ENCODE measurements around the gene DGKD.

The DGKD gene

DNA sequence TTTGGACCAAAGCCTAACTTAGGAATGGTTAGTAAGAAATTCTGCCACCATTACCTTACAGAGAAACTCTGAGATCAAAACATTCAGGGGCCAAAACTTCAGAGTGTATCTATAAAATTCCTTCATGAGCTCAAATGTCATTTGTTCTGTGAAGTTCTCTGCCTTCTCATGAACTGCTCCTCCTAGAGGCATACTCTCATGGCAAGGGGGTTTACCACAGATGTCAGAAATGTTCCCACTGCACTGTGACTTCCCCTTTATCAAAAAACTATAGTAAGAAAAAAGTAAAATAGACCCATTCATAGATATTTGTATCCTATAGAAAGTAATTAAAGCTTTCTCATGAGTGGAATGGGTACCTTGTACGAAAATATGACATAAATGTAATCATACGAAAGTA, 143.8 kb downstream of the DGKD start:
- H3K27ac ChIP-seq (ENCODE audit: low read depth, low read length) = no peak overlapping the region
- no peaks in the 10 kb centered on the region for H4K20me1 ChIP-seq (ENCODE audit: low read depth, low read length)
- TF ChIP-seq EZH2phosphoT487 (conservative IDR thresholded peaks at IDR 0.05; ENCODE audit: low read length) = no peak
- TF ChIP-seq, protein P1, sequence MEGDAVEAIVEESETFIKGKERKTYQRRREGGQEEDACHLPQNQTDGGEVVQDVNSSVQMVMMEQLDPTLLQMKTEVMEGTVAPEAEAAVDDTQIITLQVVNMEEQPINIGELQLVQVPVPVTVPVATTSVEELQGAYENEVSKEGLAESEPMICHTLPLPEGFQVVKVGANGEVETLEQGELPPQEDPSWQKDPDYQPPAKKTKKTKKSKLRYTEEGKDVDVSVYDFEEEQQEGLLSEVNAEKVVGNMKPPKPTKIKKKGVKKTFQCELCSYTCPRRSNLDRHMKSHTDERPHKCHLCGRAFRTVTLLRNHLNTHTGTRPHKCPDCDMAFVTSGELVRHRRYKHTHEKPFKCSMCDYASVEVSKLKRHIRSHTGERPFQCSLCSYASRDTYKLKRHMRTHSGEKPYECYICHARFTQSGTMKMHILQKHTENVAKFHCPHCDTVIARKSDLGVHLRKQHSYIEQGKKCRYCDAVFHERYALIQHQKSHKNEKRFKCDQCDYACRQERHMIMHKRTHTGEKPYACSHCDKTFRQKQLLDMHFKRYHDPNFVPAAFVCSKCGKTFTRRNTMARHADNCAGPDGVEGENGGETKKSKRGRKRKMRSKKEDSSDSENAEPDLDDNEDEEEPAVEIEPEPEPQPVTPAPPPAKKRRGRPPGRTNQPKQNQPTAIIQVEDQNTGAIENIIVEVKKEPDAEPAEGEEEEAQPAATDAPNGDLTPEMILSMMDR (IDR thresholded peaks at IDR 0.05; ENCODE audit: insufficient read depth, low read length, poor library complexity, severe bottlenecking) = no peak
- no peaks in the 10 kb centered on the region for H3K79me2 ChIP-seq (ENCODE audit: insufficient read depth, low read length)
- H3K9me2 ChIP-seq (replicated peaks; ENCODE audit: insufficient read depth, low read length) = no peaks in the 10 kb centered on the region
- H3K27me3 ChIP-seq (ENCODE audit: low read length) = no peaks in the 10 kb centered on the region
- no peaks in the 10 kb centered on the region for H3K36me3 ChIP-seq (ENCODE audit: low read length)
- no peaks in the 10 kb centered on the region for H3F3A ChIP-seq (ENCODE audit: insufficient read depth)
- H3K4me2 ChIP-seq (ENCODE audit: low read depth, low read length, poor library complexity, severe bottlenecking) = no peak overlapping the region
- H3K9me3 ChIP-seq (ENCODE audit: insufficient read depth, low read length) = no peaks in the 10 kb centered on the region
- no peak overlapping the region for H3K9ac ChIP-seq (ENCODE audit: low read length)
- no peak overlapping the region for H3K4me3 ChIP-seq (ENCODE audit: insufficient read depth, low read length, poor library complexity, severe bottlenecking)
- H2AFZ ChIP-seq (ENCODE audit: low read depth, low read length, severe bottlenecking) = no peak overlapping the region

DNA sequence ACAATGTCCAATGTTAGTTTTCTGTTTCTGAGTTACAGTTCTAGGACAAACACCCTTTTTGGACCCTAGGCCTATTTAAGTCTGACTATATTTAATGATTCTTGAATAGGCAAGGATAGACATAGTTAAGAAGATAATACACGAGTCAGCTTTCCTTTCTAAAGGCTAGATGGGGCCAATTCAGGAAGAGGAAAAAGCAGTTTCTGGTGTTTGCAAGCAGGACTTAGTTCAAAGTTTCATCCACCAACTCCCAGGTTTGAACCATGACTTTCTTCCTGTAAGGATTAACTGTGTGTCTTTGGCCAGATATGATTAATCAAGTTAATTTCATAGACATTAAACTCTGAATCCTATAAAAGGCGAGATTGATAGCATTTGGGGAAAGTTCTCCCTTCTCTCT, 145.6 kb downstream of the DGKD start:
- Histone ChIP-seq H3K9ac (ENCODE audit: low read length) (no peak overlapping the region), H3K9me3 (ENCODE audit: insufficient read depth, low read length) (peaks cover 10% of the 10 kb centered on the region; the same call in 1 of the 2 replicates)

DNA sequence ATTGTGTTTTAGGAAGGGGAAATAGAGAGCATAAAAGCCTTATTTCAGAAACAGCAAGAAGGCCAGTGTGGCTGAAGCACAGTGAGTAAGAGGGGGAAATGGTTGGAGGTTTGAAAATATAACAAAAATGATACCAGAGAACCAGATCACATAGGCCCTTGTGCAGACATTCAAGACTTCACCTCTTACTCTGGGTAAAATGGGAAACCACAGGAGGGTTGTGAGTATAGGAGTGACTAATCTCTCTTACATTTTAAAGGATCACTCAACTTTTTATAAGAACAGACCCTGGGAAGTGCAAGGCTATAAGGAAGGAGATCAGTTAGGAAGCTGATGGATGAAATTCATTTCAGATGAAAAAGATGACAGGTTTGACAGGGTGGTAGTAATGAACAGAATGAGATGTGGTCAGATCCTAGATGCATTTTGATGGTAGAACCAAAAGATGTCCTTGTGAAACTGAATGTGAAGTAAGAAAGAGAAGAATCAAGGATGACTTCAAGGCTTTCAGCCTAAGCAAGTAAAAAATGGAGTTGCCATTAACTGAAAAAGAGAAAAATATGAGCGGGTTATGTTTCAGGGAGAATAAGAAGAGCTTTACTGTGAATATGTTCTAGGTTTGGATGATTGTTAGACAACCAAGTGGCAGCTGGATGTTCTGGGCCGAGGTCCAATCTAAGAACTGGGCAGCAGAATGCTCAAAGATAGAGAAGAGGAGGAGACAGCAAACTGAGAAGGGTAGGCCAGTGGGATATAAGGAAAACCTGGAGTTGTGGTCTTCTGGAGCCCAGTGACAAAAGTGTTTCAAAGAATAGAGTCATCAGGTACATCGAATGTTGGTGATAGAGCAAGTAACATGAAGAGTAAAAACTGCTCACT, 147.1 kb downstream of the DGKD start:
- Histone ChIP-seq H3K9me2 (replicated peaks; ENCODE audit: insufficient read depth, low read length) (no peaks in the 10 kb centered on the region), H3K4me3 (ENCODE audit: insufficient read depth, low read length, poor library complexity, severe bottlenecking) (no peak overlapping the region), H3K4me2 (ENCODE audit: low read depth, low read length, poor library complexity, severe bottlenecking) (no peak overlapping the region), H4K20me1 (ENCODE audit: low read depth, low read length) (no peaks in the 10 kb centered on the region), H3K36me3 (ENCODE audit: low read length) (peaks cover 7% of the 10 kb centered on the region; the same call in 1 of the 2 replicates), H3K9ac (ENCODE audit: low read length) (no peak overlapping the region), H3K27ac (ENCODE audit: low read depth, low read length) (no peak overlapping the region), H3F3A (ENCODE audit: insufficient read depth) (no peaks in the 10 kb centered on the region), H3K79me2 (ENCODE audit: insufficient read depth, low read length) (no peaks in the 10 kb centered on the region), H3K9me3 (ENCODE audit: insufficient read depth, low read length) (peaks cover 10% of the 10 kb centered on the region; the same call in 1 of the 2 replicates), H3K27me3 (ENCODE audit: low read length) (no peaks in the 10 kb centered on the region), H2AFZ (ENCODE audit: low read depth, low read length, severe bottlenecking) (no peak overlapping the region)
- no peak for TF ChIP-seq EZH2phosphoT487 (conservative IDR thresholded peaks at IDR 0.05; ENCODE audit: low read length)
- TF ChIP-seq, protein P1 (IDR thresholded peaks at IDR 0.05; ENCODE audit: insufficient read depth, low read length, poor library complexity, severe bottlenecking) = no peak

More for the DNA sequence above, 145.6 kb downstream of the DGKD start:
- Histone ChIP-seq H3K27me3 (ENCODE audit: low read length) (no peaks in the 10 kb centered on the region), H3K79me2 (ENCODE audit: insufficient read depth, low read length) (no peaks in the 10 kb centered on the region), H3K27ac (ENCODE audit: low read depth, low read length) (no peak overlapping the region), H3K36me3 (ENCODE audit: low read length) (peaks cover 7% of the 10 kb centered on the region; the same call in 1 of the 2 replicates), H2AFZ (ENCODE audit: low read depth, low read length, severe bottlenecking) (no peak overlapping the region), H3K9me2 (replicated peaks; ENCODE audit: insufficient read depth, low read length) (no peaks in the 10 kb centered on the region), H3K4me2 (ENCODE audit: low read depth, low read length, poor library complexity, severe bottlenecking) (no peak overlapping the region), H3K4me3 (ENCODE audit: insufficient read depth, low read length, poor library complexity, severe bottlenecking) (no peak overlapping the region), H3F3A (ENCODE audit: insufficient read depth) (no peaks in the 10 kb centered on the region), H4K20me1 (ENCODE audit: low read depth, low read length) (no peaks in the 10 kb centered on the region)
- TF ChIP-seq EZH2phosphoT487 (conservative IDR thresholded peaks at IDR 0.05; ENCODE audit: low read length) = no peak
- TF ChIP-seq, protein P1 (IDR thresholded peaks at IDR 0.05; ENCODE audit: insufficient read depth, low read length, poor library complexity, severe bottlenecking) = no peak
